Measurements from ENCODE around the gene PDE3B. TPM values are rescaled to one million over a fixed set of nuclear protein-coding genes. Genes with fewer than 3 reads are reported as not detected.

Gene PDE3B
- total and polyA plus RNA-seq, 2 of the 4 experiments (the other 2 are of a cell fraction): 0.21 to 1.3 TPM

GRCh38 chr11:14653090-14653489 lies 9.5 kb downstream of the PDE3B start:
- CTCF ChIA-PET: no interaction called here
- TF ChIP-seq, protein P1, sequence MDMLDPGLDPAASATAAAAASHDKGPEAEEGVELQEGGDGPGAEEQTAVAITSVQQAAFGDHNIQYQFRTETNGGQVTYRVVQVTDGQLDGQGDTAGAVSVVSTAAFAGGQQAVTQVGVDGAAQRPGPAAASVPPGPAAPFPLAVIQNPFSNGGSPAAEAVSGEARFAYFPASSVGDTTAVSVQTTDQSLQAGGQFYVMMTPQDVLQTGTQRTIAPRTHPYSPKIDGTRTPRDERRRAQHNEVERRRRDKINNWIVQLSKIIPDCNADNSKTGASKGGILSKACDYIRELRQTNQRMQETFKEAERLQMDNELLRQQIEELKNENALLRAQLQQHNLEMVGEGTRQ (IDR thresholded peaks at IDR 0.05; ENCODE audit: low read depth, low read length): no peak
- TF ChIP-seq RFX5 (IDR thresholded peaks at IDR 0.05; ENCODE audit: low read depth, low read length): no peak
- TF ChIP-seq ELK1 (IDR thresholded peaks at IDR 0.05; ENCODE audit: borderline replicate concordance, low read depth, low read length): no peak
- TF ChIP-seq NFE2L2 (IDR thresholded peaks at IDR 0.05; ENCODE audit: low read depth, low read length): no peak
- no peak for TF ChIP-seq SMC3 (IDR thresholded peaks at IDR 0.05; ENCODE audit: low read depth, low read length)
- no peak for TF ChIP-seq MAZ (IDR thresholded peaks at IDR 0.05; ENCODE audit: borderline replicate concordance, low read depth, low read length)
- no peak for TF ChIP-seq FOS (IDR thresholded peaks at IDR 0.05; ENCODE audit: low read depth, low read length)
- TF ChIP-seq MAFK (IDR thresholded peaks at IDR 0.05; ENCODE audit: low read depth, low read length): no peak
- no peak for TF ChIP-seq CEBPB (IDR thresholded peaks at IDR 0.05; ENCODE audit: low read depth, low read length)
- Histone ChIP-seq H3K4me1 (ENCODE audit: control insufficient read depth, insufficient read depth, low read length) (no peaks in the 10 kb centered on the region), H3K36me3 (ENCODE audit: control insufficient read depth, insufficient read depth, low read length) (no peaks in the 10 kb centered on the region), H2BK5ac (ENCODE audit: low read depth, low read length, poor library complexity, severe bottlenecking) (no peak overlapping the region), H4K91ac (ENCODE audit: insufficient read depth, low read depth, low read length) (no peak overlapping the region), H3K56ac (ENCODE audit: extremely low read depth, insufficient read depth, low read length) (no peak overlapping the region), H3K9ac (ENCODE audit: low read depth, low read length) (no peak overlapping the region), H3K18ac (ENCODE audit: low read depth, low read length) (no peak overlapping the region), H3K4ac (ENCODE audit: low read depth, low read length) (no peak overlapping the region), H3K9me3 (ENCODE audit: control insufficient read depth, insufficient read depth, low read length) (no peaks in the 10 kb centered on the region), H2BK20ac (ENCODE audit: low read depth, low read length) (no peak overlapping the region), H2AK5ac (ENCODE audit: low read depth, low read length) (no peak overlapping the region), H3K4me3 (ENCODE audit: insufficient read depth, low read depth, low read length) (no peak overlapping the region), H4K5ac (ENCODE audit: low read depth, low read length) (no peak overlapping the region), H3K27ac (ENCODE audit: insufficient read depth, low read length) (no peak overlapping the region), H2BK120ac (ENCODE audit: low read depth, low read length) (no peak overlapping the region), H2BK15ac (ENCODE audit: low read depth, low read length) (no peak overlapping the region), H3K79me1 (ENCODE audit: low read depth in 1 of 2, low read length in 2 of 2) (no peaks in the 10 kb centered on the region), H4K8ac (ENCODE audit: low read depth in 2 of 2, low read length in 2 of 2) (no peak overlapping the region), H2AFZ (replicated peaks; ENCODE audit: low read length, poor library complexity) (no peak overlapping the region), H3K23ac (ENCODE audit: low read depth, low read length) (no peak overlapping the region), H3K9me1 (ENCODE audit: insufficient read depth, low read length) (no peaks in the 10 kb centered on the region), H3K4me2 (ENCODE audit: low read depth, low read length) (no peak overlapping the region), H3K27me3 (ENCODE audit: control insufficient read depth, insufficient read depth, low read length) (no peaks in the 10 kb centered on the region; the same call in 1 of the 2 replicates), H2AK9ac (replicated peaks; ENCODE audit: low read depth, low read length, poor library complexity) (no peak overlapping the region), H3K14ac (replicated peaks; ENCODE audit: low read depth, low read length) (no peak overlapping the region), H4K20me1 (ENCODE audit: insufficient read depth, low read length) (no peaks in the 10 kb centered on the region)
- no peak for DNase-seq
- no CpG with 5 or more reads among the region's 3 CpGs for WGBS, 2 experiments (ENCODE audit: extremely low coverage in 2 of 2, insufficient read length in 1 of 2)
- ATAC-seq (ENCODE audit: low read depth): no peak
- no TSS peak for BruUV-seq (replicated peaks)
- intact Hi-C loops (cut with micrococcal nuclease): no loop called here
- in situ Hi-C loops (cut with MboI; ENCODE audit: low sequenced_read_pairs): no loop called here
- dilution Hi-C loops (cut with HindIII; ENCODE audit: low sequenced_read_pairs, unreplicated experiment): no loop called here
- POLR2A ChIA-PET (ENCODE audit: unreplicated experiment): no interaction called here

Data from IMR-90 (cell line).